HG03571 (cell line): ENCODE measurements around the gene ZBTB7C.

Source experiments
- ATAC-seq: cut with Tn5 transposase; IDR thresholded peaks from one replicate; pipeline ENCODE4 v1.9.1; 2021; ENCODE audit not compliant: unreplicated experiment

ZBTB7C gene

GRCh38 chr18:48263914-48264902 is 145.0 kb downstream of the ZBTB7C start:
- ATAC-seq: no peak

- ATAC-seq: no peak
These were observed 145.9 kb downstream of the ZBTB7C start for GRCh38 chr18:48263192-48263853.

- ATAC-seq: no peak
These were observed 148.9 kb downstream of the ZBTB7C start for GRCh38 chr18:48260237-48260636.

GRCh38 chr18:48256848-48257247 is 152.3 kb downstream of the ZBTB7C start:
- no peak for ATAC-seq

- ATAC-seq: no peak
These were observed 155.0 kb downstream of the ZBTB7C start for GRCh38 chr18:48254077-48254602.

GRCh38 chr18:48252525-48252924 is 156.7 kb downstream of the ZBTB7C start:
- no peak for ATAC-seq

- ATAC-seq: no peak
These were observed 158.3 kb downstream of the ZBTB7C start for GRCh38 chr18:48250918-48251317.

- no peak for ATAC-seq
These were observed 158.7 kb downstream of the ZBTB7C start for GRCh38 chr18:48250362-48250907.

GRCh38 chr18:48249854-48250253 is 159.3 kb downstream of the ZBTB7C start:
- ATAC-seq: no peak

- ATAC-seq: no peak
These were observed 164.7 kb downstream of the ZBTB7C start for GRCh38 chr18:48244530-48244929.

- ATAC-seq: no peak
These were observed 170.5 kb downstream of the ZBTB7C start for GRCh38 chr18:48238636-48239035.

GRCh38 chr18:48238206-48238605 is 171.0 kb downstream of the ZBTB7C start:
- no peak for ATAC-seq

- no peak for ATAC-seq
These were observed 172.4 kb downstream of the ZBTB7C start for GRCh38 chr18:48236822-48237221.

- ATAC-seq: no peak
These were observed 178.6 kb downstream of the ZBTB7C start for GRCh38 chr18:48230467-48231113.

GRCh38 chr18:48229552-48229981 is 179.6 kb downstream of the ZBTB7C start:
- ATAC-seq: no peak

- ATAC-seq: no peak
These were observed 180.3 kb downstream of the ZBTB7C start for GRCh38 chr18:48228841-48229240.

GRCh38 chr18:48228301-48228715 is 180.9 kb downstream of the ZBTB7C start:
- no peak for ATAC-seq

- ATAC-seq: no peak
These were observed 182.0 kb downstream of the ZBTB7C start for GRCh38 chr18:48227206-48227605.

GRCh38 chr18:48226401-48226800 is 182.8 kb downstream of the ZBTB7C start:
- no peak for ATAC-seq

GRCh38 chr18:48222118-48222517 is 187.1 kb downstream of the ZBTB7C start:
- no peak for ATAC-seq
